HG02798 (cell line): ENCODE data around the gene OSBPL8.
"Not testable (repeated sequence)": the region's sequence is repeated elsewhere in the genome, so short reads cannot be mapped to it uniquely, and the experiment has no call there.

Experiments
- ATAC-seq: cut with Tn5 transposase; IDR thresholded peaks from one replicate; pipeline ENCODE4 v1.9.1; 2021; ENCODE audit warnings: mild to moderate bottlenecking; ENCODE audit not compliant: unreplicated experiment, poor library complexity

The OSBPL8 gene

GRCh38 chr12:76383988-76384387 is 175.6 kb downstream of the OSBPL8 start:
- ATAC-seq, result no peak

GRCh38 chr12:76379261-76379660 is 180.3 kb downstream of the OSBPL8 start:
- ATAC-seq, result no peak

- ATAC-seq, result not testable (repeated sequence)
These were observed 182.7 kb downstream of the OSBPL8 start for GRCh38 chr12:76376876-76377275.

GRCh38 chr12:76375939-76376338 is 183.6 kb downstream of the OSBPL8 start:
- no peak for ATAC-seq

- ATAC-seq, result no peak
These were observed 184.1 kb downstream of the OSBPL8 start for GRCh38 chr12:76375470-76375869.

- ATAC-seq, result no peak
These were observed 185.1 kb downstream of the OSBPL8 start for GRCh38 chr12:76374386-76375020.

GRCh38 chr12:76368230-76368629 is 191.3 kb downstream of the OSBPL8 start:
- ATAC-seq, result no peak

GRCh38 chr12:76366163-76366562 is 193.4 kb downstream of the OSBPL8 start:
- ATAC-seq, result no peak

- ATAC-seq, result not testable (repeated sequence)
These were observed 195.4 kb downstream of the OSBPL8 start for GRCh38 chr12:76364131-76364530.

GRCh38 chr12:76360316-76360715 is 199.3 kb downstream of the OSBPL8 start:
- no peak for ATAC-seq

- ATAC-seq, result no peak
These were observed 203.5 kb downstream of the OSBPL8 start for GRCh38 chr12:76356071-76356470.

- peak; percentile 99 for ATAC-seq
These were observed 211.3 kb downstream of the OSBPL8 start, which contains the start of gene BBS10 for GRCh38 chr12:76348079-76348901. Gene BBS10, minus strand, starts transcription at chr12:76348415. Its CDS starts 57 bp downstream, at chr12:76348358.

- ATAC-seq, result peak; percentile 23
These were observed 212.7 kb downstream of the OSBPL8 start for GRCh38 chr12:76346798-76347420.

GRCh38 chr12:76346236-76346635 is 213.3 kb downstream of the OSBPL8 start:
- no peak for ATAC-seq

- no peak for ATAC-seq
These were observed 214.0 kb downstream of the OSBPL8 start for GRCh38 chr12:76345569-76345968.

- no peak for ATAC-seq
These were observed 218.0 kb downstream of the OSBPL8 start for GRCh38 chr12:76341436-76342030.

GRCh38 chr12:76340680-76341435 is 218.7 kb downstream of the OSBPL8 start:
- ATAC-seq, result no peak

GRCh38 chr12:76337583-76337982 is 222.0 kb downstream of the OSBPL8 start:
- no peak for ATAC-seq

GRCh38 chr12:76332606-76333005 is 227.0 kb downstream of the OSBPL8 start:
- no peak for ATAC-seq

GRCh38 chr12:76329606-76330005 is 230.0 kb downstream of the OSBPL8 start:
- no peak for ATAC-seq
